22Rv1 (cell line): ENCODE measurements around the gene NFYC.

Experiments used
- H3K27ac ChIP-seq: fragments of 450-650 bp; 2 replicates; pipeline ENCODE4 v1.5.1; 2017
- CTCF ChIP-seq: fragments of 450-650 bp; IDR thresholded peaks from 2 replicates; pipeline ENCODE4 v1.5.1; 2017; ENCODE audit warnings: mild to moderate bottlenecking
- ZFX ChIP-seq: fragments of 450-650 bp; IDR thresholded peaks from 2 replicates; pipeline ENCODE4 v1.6.1; 2017; ENCODE audit warnings: antibody characterized with exemption, borderline replicate concordance

Gene NFYC

GRCh38 chr1:40749817-40750216 is 58.3 kb downstream of the NFYC start:
- no peak for TF ChIP-seq CTCF
- no peak for TF ChIP-seq ZFX
- H3K27ac ChIP-seq, result peak overlapping the region; percentile 50

GRCh38 chr1:40750451-40750908 is 59.0 kb downstream of the NFYC start:
- peak overlapping the region; percentile 50 for H3K27ac ChIP-seq
- TF ChIP-seq CTCF, result no peak
- no peak for TF ChIP-seq ZFX

GRCh38 chr1:40751802-40752201 is 60.3 kb downstream of the NFYC start:
- TF ChIP-seq ZFX (no peak), CTCF (no peak)
- H3K27ac ChIP-seq, result no peak overlapping the region

GRCh38 chr1:40753142-40753882 is 61.8 kb downstream of the NFYC start:
- no peak for TF ChIP-seq ZFX
- TF ChIP-seq CTCF, result no peak
- no peak overlapping the region for H3K27ac ChIP-seq

- H3K27ac ChIP-seq, result no peak overlapping the region
Observed at GRCh38 chr1:40754201-40754600, 62.7 kb downstream of the NFYC start.

GRCh38 chr1:40755067-40755466 is 63.6 kb downstream of the NFYC start:
- no peak overlapping the region for H3K27ac ChIP-seq
- no peak for TF ChIP-seq ZFX

More at GRCh38 chr1:40754201-40754600, 62.7 kb downstream of the NFYC start:
- no peak for TF ChIP-seq CTCF
- TF ChIP-seq ZFX, result no peak

GRCh38 chr1:40756523-40756922 is 65.0 kb downstream of the NFYC start:
- TF ChIP-seq ZFX, result no peak
- TF ChIP-seq CTCF, result no peak
- H3K27ac ChIP-seq, result no peak overlapping the region
